ENCODE results near the gene RGMA.
A peak's percentile ranks its signal among the peaks of the same experiment; 100 is the strongest.

RGMA gene, protein sequence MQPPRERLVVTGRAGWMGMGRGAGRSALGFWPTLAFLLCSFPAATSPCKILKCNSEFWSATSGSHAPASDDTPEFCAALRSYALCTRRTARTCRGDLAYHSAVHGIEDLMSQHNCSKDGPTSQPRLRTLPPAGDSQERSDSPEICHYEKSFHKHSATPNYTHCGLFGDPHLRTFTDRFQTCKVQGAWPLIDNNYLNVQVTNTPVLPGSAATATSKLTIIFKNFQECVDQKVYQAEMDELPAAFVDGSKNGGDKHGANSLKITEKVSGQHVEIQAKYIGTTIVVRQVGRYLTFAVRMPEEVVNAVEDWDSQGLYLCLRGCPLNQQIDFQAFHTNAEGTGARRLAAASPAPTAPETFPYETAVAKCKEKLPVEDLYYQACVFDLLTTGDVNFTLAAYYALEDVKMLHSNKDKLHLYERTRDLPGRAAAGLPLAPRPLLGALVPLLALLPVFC

DNA sequence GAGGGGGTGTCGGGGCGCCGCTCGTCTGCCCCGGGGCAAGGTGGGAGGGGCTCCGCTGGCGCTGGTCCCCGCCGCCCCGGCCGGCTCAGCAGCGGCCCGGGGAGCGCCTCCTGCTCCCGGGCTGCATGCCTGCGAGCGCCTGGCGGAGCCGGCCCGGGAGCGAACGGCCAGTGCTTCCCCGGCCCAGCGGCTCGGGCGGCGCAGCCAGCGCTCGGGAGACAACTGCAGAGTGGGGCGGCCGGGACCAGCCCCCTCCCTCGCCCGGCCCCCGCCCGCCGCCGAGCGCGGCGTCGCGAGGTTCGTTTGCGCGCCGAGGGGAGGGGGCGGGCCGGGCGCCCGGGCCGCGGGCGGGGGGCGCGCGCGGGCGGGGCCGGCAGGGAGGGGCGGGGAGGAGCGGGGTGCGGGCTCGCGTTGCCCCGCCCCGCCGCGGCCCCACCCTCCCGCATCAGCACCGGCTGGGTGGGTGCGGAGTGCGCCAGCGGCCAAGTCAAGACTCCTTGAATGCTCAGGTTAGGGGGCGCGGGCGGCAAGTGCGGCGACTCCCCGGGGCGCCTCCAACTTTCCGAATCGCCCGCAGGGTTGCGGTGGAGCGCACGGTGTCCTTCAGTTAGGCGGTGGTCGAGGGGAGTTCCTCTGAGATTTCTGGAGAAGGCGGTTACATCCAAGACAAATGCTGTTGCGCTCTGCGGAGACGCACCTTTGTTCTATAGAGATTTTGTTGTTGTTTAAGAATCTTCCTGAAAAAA, at the start of gene RGMA:
TSS of gene RGMA (minus strand) at position 231 of the 746 bp plus-strand sequence. CDS start 279 bp downstream, outside the sequence.
- TF ChIP-seq GATA2 (IDR thresholded peaks at IDR 0.05; ENCODE audit: low read depth, low read length) (no peak), GATA3 (IDR thresholded peaks at IDR 0.05; ENCODE audit: low read depth, low read length) (no peak)

DNA sequence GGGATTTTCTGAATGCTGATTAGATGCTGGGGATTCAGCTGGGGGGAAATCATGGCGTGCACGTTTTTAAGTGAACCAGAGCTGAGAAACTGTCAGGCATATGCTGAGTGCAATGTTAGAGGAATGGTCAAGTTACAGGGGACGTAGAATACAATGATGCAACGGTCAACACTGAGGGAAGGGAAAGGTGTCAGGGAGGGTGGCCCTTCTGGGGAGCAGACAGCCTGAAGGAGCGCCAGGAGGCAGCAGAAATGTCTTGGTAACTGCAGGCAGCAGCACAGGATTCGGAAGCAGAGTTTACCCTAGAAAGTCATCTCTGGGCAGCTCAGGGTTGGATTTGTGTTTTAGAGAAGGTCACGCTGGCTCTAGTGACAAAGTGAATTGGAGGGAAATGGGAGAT, 47.6 kb upstream of the RGMA start:
- no peak for TF ChIP-seq GATA2 (IDR thresholded peaks at IDR 0.05; ENCODE audit: low read depth, low read length)
- TF ChIP-seq GATA3 (IDR thresholded peaks at IDR 0.05; ENCODE audit: low read depth, low read length): no peak

DNA sequence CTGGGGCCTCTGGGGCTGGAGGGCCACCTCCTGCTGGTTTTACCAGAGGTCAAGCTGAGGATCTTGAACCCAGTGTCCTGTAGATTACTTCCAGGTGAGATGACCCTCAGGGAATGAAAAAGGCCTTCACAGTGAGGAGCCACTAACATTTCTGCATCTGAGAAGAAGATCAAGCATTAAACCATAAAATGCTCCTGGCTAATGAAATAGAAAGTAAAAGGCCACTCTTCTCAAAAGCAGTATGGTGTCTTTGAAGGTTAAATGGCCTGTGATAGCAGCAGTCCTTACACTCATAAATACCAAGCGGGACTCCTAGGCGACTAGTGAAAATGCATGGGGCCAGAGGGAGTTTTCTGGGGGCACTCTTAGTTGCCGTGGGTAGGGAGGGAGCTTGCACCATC, 47.0 kb upstream of the RGMA start:
- TF ChIP-seq GATA2 (IDR thresholded peaks at IDR 0.05; ENCODE audit: low read depth, low read length): no peak
- TF ChIP-seq GATA3 (IDR thresholded peaks at IDR 0.05; ENCODE audit: low read depth, low read length): no peak

DNA sequence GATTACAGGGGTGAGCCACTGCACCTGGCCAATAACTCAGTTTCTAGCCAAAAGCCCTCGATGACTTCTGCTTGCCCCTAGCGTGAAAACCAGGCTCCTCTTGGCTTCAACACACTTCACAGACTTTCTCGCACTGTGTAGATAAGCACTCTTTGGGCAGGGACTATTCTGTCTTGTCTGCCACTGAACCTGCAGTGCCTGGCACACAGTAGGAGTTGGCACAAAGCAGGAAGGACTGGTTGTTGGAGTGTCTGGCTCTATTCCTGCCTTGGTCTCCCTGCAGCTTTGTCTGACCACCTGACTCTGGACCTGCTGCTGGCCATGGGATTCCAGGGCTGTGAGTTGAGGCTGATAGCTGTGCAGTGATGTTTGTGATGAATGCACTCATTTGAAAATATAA, 46.4 kb upstream of the RGMA start:
- no peak for TF ChIP-seq GATA2 (IDR thresholded peaks at IDR 0.05; ENCODE audit: low read depth, low read length)
- no peak for TF ChIP-seq GATA3 (IDR thresholded peaks at IDR 0.05; ENCODE audit: low read depth, low read length)

DNA sequence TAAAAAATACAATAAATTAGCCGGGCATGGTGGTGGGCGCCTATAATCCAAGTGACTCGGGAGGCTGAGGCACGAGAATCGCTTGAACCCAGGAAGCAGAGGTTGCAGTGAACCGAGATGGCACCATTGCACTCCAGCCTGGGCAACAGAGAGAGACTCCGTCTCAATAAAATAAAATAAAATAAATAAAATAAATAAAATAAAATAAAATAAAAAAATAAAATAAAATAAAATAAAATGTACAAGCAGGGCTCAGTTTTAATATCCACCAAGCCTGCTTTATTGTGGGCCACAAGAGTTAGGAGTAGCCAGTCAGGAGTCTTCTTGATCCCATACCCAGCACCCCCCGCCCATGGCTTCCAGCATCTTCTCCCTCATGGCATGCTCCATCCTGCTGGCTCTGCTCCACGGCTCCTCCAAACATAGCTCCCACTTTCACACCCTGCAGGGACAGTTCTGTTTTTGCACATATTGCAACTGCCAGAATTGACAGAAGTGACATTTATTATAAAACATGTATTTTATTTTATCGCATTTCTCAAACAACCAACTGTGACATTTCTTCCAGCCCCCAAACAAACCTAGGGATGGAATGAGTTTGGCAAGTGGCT, 42.6 kb upstream of the RGMA start:
- TF ChIP-seq GATA2 (IDR thresholded peaks at IDR 0.05; ENCODE audit: low read depth, low read length) (no peak), GATA3 (IDR thresholded peaks at IDR 0.05; ENCODE audit: low read depth, low read length) (no peak)

DNA sequence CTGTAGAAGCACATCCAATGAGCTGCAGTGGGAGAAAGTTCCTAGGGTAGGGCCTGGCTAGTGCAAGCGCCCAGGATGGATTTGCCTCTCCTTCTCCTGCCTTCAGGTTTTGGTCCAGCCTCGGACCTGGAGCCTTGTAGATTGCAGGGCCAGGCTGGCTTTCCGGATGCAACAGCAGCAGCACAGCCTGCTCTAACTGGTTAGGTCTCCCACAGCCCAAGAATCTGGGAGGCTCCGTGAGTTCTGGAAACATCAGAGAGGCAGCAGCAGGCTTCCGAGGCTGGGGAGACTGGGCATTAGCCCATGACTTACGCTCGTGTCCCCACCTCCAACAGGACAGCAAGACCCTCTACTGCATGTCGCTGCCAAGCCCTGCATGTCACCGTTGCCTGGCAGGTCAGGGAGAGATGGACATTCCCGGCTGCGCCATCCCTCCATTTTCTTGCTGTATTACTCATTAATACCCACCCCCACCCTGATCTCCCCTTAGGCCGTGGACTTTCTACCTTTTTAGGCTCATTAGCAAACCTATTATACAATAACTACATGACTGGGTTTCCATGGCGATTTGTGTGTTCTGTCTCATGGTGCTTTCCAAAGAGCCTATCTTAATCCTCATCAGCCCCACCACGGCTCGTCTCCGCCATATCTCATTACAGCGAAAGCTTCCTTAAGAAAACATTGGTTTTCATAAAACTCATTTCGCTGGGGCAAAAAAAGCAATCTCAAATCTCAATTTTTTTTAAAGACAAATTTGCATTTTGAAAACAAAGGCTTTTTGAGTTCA, 40.9 kb upstream of the RGMA start:
- TF ChIP-seq GATA3 (IDR thresholded peaks at IDR 0.05; ENCODE audit: low read depth, low read length): no peak
- TF ChIP-seq GATA2 (IDR thresholded peaks at IDR 0.05; ENCODE audit: low read depth, low read length): peak; percentile 60

DNA sequence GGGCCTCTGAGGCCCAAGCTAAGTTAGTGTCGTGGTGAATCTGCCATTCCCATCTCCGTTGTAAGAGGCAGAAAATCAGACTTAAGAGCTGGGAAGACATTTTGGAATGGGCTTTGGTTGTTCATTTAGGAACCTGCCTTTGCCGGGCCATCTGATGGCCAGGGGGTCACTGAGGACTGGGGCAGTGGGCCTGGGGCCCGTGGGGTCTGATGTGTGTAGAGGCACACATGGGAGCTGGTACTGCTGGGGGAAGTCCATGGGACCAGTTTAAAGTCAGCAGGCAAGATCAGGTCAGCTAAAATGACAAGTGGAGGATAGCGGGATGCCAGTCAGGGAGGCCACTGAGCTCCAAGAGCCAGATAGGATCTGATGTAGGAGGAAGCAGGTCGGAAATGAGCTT, 38.3 kb upstream of the RGMA start:
- TF ChIP-seq GATA2 (IDR thresholded peaks at IDR 0.05; ENCODE audit: low read depth, low read length): no peak
- TF ChIP-seq GATA3 (IDR thresholded peaks at IDR 0.05; ENCODE audit: low read depth, low read length): no peak

DNA sequence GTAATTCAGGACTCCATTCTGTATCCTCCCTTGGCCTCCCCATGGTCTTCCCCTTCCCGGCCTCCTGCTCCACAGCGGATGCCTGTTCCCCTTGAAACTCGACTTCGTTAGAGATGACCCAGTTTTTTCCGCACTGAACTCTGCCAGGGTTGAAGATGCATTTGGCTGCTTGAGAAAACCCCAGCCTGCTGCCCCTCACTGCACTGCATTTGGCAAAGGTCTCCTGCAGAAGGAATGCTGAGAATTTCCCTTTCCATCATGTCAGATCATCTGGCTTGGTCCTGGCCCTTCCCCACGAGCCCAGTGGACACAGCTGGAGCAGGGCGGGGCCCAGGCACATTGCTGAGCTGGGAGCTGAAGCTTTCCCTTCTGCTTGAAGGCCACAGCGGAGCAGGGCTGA, 37.6 kb upstream of the RGMA start:
- TF ChIP-seq GATA3 (IDR thresholded peaks at IDR 0.05; ENCODE audit: low read depth, low read length): no peak
- TF ChIP-seq GATA2 (IDR thresholded peaks at IDR 0.05; ENCODE audit: low read depth, low read length): no peak

DNA sequence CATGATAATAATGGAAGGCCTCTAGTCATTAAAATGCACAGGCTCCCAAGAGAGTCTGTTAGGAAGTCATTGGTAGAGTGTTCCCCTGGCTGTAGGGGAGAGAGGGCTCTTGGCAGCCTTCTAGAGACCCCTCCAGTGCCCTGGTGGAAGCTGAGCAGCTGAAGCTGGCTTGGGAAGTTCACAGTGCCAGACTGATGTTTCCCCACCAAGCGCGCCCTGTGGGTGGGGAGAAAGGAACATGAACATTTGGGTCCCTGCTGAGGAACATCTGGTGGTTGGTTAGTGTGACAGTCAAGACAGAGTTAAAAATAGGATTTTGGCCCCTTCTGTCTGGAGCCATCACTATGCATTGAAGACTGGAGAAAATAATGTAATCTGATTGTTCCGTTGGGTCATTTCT, 37.1 kb upstream of the RGMA start:
- TF ChIP-seq GATA3 (IDR thresholded peaks at IDR 0.05; ENCODE audit: low read depth, low read length) (no peak), GATA2 (IDR thresholded peaks at IDR 0.05; ENCODE audit: low read depth, low read length) (no peak)

DNA sequence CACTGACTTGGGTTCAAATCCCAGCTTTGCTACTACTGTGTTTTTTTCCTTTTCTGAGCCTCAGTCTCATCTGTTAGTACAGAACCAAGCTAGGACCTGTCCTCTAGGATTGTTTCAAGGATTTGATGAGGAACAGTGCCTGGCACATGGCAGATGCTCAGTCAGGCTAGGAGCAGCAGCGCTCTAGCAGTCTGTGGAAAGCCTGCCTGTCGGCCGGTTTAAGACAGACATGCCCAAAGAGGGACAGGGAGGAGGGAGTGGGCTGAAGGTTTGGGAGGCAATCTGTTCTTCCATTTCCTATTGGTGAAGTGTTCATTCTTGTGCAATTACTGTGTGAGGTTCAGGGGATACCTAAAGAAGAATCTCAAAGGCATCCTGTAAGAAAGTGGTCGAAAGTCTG, 35.1 kb upstream of the RGMA start:
- no peak for TF ChIP-seq GATA3 (IDR thresholded peaks at IDR 0.05; ENCODE audit: low read depth, low read length)
- TF ChIP-seq GATA2 (IDR thresholded peaks at IDR 0.05; ENCODE audit: low read depth, low read length): no peak

DNA sequence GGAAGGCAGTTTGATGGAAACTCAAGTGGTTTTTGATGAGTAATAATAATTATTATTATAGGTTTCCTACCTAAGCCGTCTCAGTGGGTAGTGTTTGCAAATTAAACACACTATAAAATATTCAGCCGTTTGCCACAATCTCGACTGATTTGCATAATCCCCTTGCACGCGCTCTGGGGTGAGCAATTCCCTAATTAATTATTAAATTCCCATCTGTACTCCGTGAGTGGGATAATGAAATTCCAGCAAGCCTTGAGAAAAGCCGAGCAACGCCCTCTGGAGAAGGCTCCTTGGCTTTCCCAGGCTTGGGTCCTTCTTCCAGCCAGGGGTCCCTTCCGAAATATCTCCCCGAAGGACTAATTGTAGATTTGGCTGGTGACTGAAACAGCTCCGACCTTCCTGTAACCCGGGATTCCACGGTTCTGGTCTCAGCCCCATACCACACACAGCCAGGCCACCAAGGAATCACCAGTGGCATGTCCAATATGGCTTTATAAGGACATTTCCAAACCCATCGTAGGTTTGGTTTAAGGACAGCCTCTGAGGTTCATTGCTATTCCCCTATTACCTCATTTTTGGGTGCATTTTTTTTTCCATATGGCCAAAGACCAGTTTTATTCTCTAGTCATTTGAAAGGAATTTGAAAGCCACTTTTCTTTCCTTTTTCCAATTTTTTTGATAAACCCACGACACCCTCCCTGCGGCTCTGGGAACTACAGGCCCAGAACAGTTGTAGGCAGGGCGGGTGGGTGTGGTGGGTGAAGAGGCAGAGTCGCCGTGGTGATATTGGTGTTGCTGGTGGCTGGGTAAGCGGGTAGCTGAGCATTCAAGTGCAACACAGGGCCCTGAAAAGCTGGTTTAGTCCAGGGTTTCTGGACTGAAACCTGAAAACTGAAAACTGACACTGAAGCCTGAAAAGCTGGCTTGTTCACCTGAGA, 33.2 kb upstream of the RGMA start:
- TF ChIP-seq GATA2 (IDR thresholded peaks at IDR 0.05; ENCODE audit: low read depth, low read length): no peak
- no peak for TF ChIP-seq GATA3 (IDR thresholded peaks at IDR 0.05; ENCODE audit: low read depth, low read length)

DNA sequence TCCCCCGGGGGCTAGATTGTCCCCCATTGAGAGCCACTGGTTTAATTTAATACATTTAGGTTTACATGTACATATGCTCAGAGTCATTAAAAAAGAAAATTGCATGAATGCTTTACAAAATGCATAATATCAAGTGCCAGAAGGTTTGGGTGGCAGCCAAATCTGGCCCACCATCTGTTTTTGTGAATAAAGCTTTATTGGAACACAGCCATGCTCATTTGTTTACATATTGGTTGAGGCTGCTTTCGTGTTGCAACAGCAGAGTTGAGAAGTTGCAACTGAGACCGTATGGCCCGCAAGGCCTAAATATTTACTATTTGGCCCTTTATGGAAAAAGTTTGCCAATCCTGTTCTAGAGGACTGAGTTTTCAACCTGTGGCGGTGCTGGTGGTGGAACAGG, 32.1 kb upstream of the RGMA start:
- TF ChIP-seq GATA3 (IDR thresholded peaks at IDR 0.05; ENCODE audit: low read depth, low read length) (no peak), GATA2 (IDR thresholded peaks at IDR 0.05; ENCODE audit: low read depth, low read length) (no peak)

DNA sequence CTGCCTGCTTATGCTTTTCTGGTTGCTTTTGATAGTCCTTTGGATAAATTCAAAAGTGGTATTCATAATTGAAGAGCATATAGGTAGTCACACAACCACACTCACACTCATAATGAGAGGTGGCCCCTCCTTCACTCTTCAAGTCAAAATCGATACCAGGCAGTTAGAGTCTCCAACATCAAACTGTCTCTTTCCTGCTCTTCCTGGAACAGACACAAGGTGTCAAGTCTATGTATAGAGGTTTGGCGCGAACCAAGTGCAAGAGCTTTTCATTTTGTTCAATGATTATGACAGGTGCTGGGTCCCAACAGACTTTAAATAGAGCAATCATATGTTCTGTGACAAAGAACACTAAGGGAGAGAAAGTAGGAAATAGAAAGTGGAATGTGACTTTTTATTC, 29.9 kb upstream of the RGMA start:
- TF ChIP-seq GATA3 (IDR thresholded peaks at IDR 0.05; ENCODE audit: low read depth, low read length) (no peak), GATA2 (IDR thresholded peaks at IDR 0.05; ENCODE audit: low read depth, low read length) (no peak)

All from SH-SY5Y (cell line).